LHCN-M2 (cell line): ENCODE results near the gene FAAH. TPM values are rescaled to one million over a fixed set of nuclear protein-coding genes. Genes with fewer than 3 reads are reported as not detected.

Experiments used
- DNase-seq: peaks from one replicate; pipeline ENCODE4 v3.0.0-alpha.2; 2012; ENCODE audit warnings: low read depth
- total RNA-seq: library from RNA; depleted of rRNA; stranded (reverse); fragments of >200 nt; gene quantifications from 2 replicates; pipeline ENCODE4 v1.2.3, GENCODE V29; 2014

The FAAH gene
- total RNA-seq, 1 experiment from 2014 or later = not detected

- no peak for DNase-seq
Observed at GRCh38 chr1:46401154-46401913, 7.2 kb downstream of the FAAH start.

DNA sequence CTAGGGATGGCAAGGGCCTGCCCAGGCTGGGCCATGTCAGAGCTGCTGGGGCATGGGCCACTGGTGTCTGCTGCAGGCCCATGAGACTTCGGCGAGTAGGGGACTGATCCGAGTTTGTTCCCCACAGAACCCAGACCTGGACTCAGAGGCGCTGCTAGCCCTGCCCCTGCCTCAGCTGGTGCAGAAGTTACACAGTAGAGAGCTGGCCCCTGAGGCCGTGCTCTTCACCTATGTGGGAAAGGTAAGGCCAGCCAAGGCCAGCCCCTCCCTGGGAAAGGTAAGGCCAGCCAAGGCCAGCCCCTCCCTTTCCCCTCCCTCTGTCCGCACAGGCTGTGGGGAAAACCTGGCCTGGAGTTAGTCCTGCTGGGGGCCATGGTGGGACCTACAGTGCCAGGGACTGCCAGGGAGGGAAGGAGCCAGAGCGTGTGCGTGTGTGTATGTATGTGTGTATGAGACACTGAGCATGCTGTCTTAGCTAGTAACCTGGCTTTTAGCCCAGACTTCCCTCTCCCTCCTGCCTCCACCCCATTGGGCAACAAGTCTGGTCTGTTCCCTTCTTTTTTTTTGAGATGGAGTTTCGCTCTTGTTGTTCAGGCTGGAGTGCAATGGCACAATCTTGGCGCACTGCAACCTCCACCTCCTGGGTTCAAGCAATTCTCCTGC, 8.0 kb downstream of the FAAH start:
- peak; percentile 74 for DNase-seq

DNA sequence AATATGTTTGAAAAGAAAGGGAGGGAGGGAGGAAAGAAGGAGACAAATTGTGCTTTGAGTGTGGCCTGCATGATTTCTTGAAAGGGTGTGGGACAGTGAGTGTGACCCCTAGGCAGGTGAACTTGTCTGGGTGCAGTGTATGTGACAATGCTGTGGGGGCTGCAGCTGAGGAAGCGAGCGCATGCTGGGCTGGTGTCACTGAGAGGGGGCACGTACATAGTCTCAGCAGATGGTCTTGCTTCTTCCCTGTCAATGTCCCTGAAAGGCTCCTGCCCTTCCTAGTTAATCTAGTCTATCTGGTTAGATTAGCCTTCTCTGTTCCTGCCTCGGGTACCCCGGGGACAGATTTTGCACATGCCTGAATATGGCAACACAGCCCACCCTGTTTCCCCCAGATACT, 9.8 kb downstream of the FAAH start:
- DNase-seq = no peak

DNA sequence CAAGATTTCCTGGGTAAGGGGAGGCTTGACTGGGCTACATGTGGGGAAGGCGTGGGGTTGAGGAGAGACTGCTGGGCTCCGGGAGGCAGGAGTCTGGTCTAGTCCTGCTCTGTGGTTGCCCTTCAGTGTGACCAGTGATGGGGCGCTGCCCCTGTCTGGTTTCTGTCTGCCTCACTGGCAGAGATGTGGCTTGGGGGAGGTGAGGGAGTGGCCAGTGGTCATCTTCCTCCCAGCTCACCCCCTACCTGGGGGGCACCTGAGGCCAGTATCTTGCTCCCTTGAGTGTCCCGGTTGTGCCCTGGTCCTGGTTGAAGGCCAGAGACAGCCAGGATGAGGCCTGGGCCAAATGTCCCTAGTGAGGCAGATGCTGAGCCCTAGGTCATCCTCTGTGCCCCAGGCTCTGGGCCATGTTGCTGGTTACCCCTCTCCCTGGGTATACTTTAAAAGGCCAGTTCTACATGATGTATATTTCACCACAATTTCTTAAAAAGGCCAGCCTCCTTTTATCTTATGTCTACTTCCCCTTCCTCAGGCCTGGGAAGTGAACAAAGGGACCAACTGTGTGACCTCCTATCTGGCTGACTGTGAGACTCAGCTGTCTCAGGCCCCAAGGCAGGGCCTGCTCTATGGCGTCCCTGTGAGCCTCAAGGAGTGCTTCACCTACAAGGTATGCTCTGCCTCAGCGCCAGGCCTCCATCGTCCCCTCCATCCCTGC, 10.5 kb downstream of the FAAH start:
- no peak for DNase-seq

- no peak for DNase-seq
Observed at GRCh38 chr1:46405197-46405555, 11.1 kb downstream of the FAAH start.

- DNase-seq = no peak
Observed at GRCh38 chr1:46405724-46406123, 11.6 kb downstream of the FAAH start.

DNA sequence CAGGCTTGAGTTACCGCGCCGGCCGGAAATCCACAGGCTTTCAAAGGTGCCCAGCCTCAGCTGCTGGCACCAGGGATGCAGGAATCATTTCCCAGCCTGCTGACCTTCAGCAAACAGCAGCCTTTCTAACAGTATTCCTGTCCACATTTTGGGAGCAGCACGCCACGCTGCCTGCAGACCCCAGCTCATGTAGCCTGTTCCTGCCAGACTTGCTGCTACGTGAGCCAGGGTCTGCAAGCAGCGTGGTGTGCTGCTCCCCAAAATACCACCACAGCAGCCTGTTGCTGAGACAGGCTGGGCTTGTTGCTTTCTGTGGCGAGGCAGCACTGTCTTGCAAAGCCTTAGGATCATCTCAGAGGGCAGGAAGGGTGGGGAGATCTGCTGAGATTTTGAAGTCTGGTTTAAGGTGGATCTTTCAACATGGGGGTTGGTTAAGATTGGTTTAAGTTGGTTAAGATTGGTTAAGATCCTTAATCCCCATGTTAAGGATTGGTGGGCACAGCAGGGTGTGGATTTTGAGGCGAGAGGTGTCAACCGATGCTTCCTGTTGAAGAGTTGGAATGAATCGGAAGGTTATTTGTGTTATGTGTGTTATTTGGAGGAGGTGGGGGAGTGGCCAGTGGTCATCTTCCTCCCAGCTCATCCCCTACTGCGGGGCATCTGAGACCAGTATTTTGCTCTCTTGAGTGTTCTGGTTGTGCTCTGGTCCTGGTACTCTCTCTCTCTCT, 12.9 kb downstream of the FAAH start:
- DNase-seq = no peak

DNA sequence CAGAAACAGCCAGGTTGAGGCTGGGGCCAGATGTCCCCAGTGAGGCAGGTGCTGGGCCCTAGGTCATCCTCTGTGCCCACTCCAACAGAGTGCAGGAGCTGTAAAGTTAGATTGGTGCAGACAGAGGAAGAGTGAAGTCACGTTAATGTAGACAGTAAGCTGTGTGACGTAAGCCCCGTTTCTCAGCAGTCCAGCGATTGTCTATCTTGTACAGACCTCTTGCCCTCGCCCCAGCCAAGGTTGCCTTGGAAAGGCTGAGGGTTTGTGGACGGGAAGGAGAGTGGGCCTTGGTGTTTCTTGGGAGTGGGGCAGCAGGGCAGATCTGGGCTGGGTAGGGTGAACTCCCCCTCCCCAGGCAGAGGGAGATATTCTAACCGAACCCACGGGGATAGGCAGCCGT, 13.5 kb downstream of the FAAH start:
- DNase-seq = no peak

GRCh38 chr1:46408356-46409062, 14.4 kb downstream of the FAAH start:
- peak; percentile 35 for DNase-seq

- no peak for DNase-seq
Observed at GRCh38 chr1:46409063-46409372, 14.9 kb downstream of the FAAH start.

GRCh38 chr1:46410156-46411009, 16.3 kb downstream of the FAAH start:
- peak; percentile 18 for DNase-seq

DNA sequence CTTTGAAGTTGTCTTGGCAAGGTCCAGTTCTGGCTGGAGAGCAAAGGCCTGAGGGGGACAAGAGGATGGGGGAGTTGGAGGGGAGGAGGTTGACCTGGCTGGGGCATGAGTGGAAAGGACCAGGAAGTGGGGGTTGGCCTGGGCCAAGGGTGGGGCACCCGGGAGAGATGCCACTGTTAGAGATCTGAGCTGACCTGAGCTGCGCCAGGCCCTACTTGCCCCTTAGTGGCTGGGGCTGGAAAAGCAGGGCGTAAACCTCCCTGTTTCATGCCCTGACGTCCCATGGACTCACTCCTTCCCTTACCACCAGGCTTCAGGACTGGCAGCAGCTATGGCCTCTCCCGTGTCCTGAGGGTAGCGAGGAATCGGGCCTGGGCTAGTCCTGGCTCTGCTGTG, 16.9 kb downstream of the FAAH start:
- DNase-seq = no peak

DNA sequence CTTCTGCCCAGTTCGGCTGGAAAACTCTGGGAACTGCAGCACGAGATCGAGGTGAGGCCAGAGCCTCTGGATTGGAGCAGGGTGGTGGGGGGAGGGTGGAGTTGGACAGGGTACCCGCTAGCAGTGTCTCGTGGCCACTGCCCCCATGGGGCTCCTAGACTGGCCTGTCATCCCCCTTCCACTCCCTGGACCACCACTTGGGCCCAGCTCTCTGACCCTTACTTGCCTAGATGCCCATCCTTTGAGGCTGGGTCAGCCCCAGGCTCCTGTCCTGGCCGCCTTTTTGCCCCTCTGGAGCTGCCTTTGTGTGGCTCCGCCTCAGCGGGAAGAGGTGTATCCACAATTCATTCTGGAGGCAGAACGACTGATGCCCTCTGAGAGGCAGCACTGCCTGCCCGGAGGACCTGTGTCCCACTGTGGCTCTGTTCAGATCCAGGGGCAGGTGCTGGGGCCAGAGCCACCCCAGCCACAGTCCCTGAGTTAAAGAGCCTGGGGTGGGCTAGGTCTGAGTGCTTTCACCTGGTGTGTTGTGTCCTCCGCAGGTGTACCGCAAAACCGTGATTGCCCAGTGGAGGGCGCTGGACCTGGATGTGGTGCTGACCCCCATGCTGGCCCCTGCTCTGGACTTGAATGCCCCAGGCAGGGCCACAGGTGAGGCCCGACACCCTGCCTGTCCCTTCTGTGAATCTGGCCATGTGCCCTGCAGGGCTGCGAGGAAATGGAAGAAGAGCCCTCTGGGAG, 17.7 kb downstream of the FAAH start:
- no peak for DNase-seq

DNA sequence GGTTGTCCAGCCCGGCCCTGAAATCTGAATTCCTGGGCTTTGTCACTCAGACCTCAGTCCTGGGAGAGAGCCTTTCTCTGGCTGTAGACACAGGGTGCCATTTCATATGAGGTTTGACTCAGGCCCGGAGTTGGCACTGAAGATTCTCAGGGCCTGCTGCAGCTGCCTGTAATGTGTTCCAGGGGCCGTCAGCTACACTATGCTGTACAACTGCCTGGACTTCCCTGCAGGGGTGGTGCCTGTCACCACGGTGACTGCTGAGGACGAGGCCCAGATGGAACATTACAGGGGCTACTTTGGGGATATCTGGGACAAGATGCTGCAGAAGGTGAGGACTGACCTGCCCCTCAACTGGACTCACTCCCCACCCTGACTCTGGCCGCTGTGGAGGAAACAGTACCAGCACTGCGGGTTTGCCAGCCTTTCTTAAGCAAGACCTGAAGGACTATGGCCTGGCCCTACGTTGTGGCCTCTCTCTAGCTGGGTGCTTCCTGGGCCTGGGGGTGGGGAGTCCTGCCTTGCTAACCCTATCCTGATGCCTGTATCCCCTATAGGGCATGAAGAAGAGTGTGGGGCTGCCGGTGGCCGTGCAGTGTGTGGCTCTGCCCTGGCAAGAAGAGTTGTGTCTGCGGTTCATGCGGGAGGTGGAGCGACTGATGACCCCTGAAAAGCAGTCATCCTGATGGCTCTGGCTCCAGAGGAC, 18.9 kb downstream of the FAAH start:
- DNase-seq = no peak

- DNase-seq = no peak
Observed at GRCh38 chr1:46413596-46413985, 19.5 kb downstream of the FAAH start.

- no peak for DNase-seq
Observed at GRCh38 chr1:46415514-46415913, 21.4 kb downstream of the FAAH start.

DNA sequence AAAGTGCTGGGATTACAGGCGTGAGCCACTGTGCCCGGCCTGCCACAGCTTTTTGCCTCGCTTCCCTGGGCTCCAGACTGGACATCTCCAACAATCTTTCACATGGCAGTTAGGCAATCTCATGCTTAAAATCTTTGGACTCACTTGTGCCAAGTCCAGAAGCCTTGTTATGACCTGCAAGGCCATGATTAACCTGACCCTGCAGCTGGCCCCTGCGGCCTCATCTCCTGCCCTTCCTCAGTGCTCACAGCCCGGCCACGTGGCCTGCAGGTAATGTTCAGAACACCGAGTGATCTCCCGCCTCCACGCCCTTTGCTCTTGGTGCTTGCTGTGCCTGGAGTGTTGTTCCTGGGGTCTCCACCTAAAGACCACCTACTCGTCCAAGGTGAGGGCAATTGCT, 24.9 kb downstream of the FAAH start:
- DNase-seq = no peak

DNA sequence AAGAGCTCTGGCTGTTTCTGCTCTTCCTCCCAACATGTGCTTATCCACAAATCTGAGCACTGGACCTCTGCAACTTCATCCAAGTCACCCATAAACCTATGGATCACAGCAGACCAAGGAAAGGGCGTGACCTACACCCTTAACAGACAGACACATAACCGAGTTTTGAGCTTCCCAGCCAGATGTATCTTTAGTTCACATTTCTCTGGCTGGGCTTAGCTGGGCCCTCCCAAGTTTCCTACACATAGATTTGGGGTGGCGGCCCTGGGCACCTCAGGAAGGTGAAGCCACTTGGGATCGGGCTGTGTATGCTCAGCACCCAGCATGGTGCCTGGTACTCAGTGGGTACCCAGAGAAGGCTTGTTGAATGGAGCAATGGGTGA, 26.4 kb downstream of the FAAH start:
- no peak for DNase-seq

DNA sequence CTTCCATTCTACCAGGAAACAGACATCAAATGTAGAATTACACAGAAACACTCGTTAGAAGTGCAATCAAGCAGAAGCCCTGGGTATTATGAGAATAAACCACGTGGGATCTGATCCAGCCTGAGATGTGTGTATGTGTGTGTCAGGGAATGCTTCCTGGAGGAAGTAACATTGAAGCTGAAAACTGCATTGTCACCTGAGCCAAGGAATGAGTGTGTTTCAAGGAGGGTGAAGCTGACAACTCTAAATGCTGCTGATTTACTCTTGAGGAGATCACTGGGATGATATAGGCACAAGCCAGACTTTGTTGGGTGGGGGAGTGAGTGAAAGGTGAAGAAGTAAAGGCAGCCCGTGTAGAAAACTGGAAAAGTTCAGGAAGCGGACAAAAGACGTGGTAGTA, 27.6 kb downstream of the FAAH start:
- no peak for DNase-seq
